Measurements from ENCODE around the gene EHMT1.
"Not testable (repeated sequence)": the region's sequence is repeated elsewhere in the genome, so short reads cannot be mapped to it uniquely, and the experiment has no call there.

The EHMT1 gene

GRCh38 chr9:137789295-137789895 is 170.6 kb downstream of the EHMT1 start:
- no peak for DNase-seq

DNA sequence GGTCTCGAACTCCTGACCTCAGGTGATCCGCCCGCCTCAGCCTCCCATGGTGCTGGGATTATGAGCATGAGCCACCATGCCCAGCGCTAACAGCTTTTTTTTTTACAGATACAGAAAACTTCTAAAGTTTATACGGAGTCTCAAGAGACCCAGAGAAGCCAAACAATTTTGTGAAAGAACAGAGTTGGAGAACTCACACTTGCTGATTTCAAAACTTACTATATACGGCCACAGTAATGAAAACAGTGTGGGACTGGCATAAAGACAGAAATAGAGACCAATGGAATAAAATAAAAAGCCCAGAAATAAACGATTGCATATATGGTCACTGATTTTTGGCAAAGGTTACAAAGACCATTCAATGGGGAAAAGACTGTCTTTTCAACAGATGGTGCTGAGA is 173.1 kb downstream of the EHMT1 start:
- DNase-seq = no peak

DNA sequence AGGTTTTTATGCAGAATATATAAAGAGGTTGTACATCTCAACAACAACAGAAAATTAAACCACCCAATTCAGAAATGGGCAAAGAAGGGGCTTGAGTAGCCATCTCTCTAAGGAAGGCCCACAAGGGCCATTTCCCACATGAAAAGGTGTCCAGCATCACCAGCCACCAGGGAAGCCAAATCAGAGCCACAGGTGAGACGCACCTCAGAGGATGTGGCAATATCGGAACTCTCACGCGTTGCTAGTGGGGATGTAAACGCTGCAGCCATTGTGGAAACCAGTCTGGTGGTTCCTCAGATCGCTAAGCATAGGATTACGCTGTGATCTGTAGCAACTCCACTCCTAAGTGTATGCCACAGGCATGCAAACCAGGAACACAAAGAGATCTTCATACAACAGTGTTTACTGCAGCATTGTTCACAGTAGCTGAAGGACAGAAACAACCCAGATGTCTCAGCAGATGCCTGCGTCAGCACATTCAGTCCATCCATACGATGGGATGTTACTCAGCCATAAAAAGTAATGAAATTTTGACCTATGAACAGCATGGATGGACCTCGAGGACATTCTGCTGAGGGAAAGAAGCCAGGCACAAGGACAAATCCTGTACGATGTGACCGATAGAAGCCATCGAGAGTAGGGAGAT is 174.5 kb downstream of the EHMT1 start:
- DNase-seq = no peak

DNA sequence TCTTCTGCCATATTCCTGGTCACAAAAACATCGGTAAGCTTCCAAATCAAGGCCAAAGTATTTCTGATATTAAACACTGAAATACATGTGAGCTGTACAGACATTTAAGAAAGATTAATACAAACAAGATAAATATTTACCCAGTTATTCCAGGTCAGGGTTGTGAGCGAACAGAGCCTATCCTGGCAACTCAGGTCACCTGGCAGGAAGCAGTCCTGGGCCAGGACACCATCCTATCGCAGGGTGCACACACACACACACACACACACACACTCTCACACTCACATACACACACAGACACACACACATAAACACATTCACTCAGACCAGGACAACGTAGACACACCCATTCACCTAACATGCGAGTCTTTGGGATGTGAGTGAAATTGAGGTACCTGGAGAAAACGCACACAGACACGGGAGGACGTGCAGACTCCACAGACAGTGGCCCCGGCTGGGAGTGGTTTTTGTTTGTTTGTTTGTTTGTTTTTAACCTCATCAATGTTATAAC is 176.4 kb downstream of the EHMT1 start:
- no peak for DNase-seq

GRCh38 chr9:137797206-137798120 is 178.7 kb downstream of the EHMT1 start:
- no peak for DNase-seq

DNA sequence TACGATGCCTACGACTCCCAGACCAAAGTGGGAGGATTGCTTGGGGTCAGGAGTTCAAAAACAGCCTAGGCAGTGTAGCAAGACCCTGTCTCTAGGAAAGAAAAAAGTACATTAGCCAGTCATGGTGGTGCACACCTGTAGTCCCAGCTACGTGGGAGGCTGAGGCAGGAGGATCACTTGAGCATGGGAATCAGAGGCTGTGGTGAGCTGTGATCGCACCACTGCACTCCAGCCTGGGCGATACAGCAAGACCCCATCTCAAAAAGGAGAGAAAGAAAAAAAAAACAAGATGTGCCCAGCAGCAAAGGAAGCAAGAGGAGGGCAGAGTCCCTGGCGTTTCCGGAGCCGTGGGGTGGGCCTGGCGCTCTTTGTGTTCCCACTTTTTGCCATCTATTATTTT is 179.3 kb downstream of the EHMT1 start:
- DNase-seq = no peak

DNA sequence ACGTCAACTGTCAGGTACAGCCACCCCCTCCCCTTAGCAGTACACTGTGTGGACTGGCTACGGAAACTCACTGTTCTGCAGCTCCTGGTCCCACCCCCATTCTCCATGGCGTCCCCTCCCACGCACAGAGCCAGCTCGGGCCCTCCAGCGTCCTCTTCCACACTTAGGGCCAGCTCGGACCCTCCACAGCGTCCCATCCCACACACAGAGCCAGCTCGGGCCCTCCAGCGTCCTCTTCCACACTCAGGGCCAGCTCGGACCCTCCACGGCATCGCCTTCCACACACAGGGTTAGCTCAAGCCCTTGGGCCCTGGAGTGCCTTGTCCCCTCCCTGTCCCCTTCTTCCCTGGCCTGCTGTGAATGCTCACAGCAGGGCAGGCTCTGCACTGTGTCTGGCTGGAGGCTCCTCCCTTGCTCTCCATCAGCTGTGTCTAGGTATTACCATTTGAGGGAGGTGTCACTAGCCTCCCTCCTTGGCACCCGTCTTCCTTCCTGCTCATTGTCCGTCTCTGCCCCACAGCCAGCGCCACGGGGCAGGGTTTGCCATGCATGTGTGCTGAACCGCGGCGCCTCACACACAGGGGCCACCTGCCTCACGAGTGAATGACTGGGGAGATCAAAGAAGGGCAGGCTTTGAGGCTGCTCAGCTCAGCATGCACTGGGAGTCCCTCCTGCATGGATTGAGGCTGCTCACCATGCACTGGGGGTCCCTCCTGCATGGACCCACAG is 180.3 kb downstream of the EHMT1 start:
- no peak for DNase-seq

DNA sequence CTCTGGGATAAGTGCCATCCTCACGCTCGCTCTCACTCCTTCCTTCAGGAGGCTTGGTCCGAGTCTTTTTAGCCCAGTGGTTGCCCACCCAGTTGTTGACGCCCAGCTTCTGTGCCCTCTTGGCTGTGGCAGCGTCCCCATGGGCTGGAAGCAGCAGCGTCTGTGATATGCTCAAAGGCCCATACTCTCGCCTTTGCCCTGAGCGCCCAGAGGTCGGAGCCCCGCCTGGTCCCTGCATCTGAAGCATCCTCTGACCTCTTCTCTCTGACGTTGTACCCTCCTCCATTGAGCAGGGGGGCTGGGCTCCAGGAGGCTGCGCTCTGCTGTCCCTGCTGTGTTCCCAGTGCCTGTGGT is 180.8 kb downstream of the EHMT1 start:
- DNase-seq = no peak

DNA sequence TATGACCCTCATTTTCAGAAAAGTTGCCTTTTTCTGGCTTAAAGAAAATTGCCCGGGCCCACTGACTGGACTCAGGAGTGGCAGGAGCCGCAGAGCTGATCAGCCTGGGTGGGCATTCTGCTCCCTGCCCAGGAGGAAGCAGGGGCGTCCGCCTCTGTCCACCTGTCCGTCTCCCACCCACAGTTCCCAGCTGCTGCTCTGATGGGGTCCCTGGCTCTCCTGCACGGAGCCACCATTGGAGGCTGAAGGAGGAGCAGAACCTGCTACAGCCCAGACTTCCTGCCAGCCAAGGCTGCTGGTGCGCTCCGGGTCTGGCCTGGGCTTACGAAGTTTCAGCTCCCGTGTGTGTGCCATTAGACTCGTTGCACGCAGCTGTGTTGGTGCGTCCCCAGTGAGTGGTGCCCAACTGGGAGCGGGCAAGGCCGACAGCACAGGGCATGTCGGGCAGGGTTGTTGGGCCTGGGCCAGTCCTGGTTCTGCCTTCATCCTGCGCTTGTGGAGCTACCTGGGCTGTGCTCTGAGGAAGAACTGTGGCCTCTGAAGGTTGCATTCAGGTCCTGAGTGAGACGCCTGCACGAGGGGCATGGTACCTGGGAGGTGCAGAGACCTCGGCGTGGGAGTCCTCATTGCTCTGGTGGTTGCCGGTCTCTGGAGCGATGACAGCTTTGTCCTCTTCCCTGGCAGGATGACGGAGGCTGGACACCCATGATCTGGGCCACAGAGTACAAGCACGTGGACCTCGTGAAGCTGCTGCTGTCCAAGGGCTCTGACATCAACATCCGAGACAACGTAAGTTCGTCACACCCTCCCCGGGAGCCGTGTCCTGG is 181.6 kb downstream of the EHMT1 start:
- no peak for DNase-seq

DNA sequence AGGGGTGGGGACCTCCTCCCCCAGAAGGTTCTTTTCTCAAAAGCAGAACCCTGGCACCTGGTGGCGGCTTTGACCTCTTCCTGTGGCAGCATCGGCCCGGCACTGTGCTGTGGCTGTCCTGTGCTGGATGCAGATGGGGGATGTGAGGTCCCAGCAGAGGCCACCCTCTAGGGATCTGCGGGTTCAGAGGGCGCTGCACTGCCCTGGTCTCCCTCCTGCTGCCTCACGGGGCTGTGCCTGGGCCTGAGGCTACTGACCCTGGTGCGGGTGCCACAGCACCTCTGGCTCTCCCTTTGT is 182.2 kb downstream of the EHMT1 start:
- DNase-seq = no peak

GRCh38 chr9:137802021-137802420 is 183.2 kb downstream of the EHMT1 start:
- DNase-seq = no peak

GRCh38 chr9:137802521-137803243 is 183.9 kb downstream of the EHMT1 start:
- DNase-seq = no peak

DNA sequence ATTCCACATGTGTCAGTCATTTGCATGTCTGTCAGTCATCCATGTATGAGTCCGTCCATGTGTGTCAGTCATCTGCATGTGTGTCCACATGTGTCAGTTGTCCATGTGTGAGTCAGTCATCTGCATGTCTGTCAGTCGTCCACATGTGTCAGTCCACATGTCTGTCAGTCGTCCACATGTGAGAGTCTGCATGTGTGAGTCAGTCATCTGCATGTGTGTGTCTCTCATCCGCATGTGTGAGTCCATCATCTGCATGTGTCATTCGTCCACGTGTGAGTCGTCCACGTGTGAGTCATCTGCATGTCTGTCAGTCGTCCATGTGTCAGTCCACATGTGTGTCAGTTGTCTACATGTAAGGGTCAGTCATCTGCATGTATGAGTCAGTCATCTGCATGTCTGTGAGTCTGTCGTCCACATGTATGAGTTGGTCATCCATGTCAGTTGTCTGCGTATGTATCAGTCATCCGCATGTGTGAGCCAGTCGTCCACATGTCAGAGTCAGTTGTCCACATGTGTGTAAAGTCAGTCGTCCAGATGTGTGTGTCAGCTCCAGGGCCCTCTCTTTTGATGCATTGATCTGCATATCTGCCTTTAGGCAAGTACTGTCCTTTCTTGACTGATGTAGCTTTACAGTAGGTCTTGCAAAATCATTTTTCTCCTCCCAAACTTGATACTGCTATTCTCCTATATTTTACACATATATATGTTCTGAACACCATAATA is 186.3 kb downstream of the EHMT1 start:
- no peak for DNase-seq

- DNase-seq = no peak
Observed at GRCh38 chr9:137807721-137808703, 189.2 kb downstream of the EHMT1 start.

- no peak for DNase-seq
Observed at GRCh38 chr9:137809040-137809576, 190.3 kb downstream of the EHMT1 start.

DNA sequence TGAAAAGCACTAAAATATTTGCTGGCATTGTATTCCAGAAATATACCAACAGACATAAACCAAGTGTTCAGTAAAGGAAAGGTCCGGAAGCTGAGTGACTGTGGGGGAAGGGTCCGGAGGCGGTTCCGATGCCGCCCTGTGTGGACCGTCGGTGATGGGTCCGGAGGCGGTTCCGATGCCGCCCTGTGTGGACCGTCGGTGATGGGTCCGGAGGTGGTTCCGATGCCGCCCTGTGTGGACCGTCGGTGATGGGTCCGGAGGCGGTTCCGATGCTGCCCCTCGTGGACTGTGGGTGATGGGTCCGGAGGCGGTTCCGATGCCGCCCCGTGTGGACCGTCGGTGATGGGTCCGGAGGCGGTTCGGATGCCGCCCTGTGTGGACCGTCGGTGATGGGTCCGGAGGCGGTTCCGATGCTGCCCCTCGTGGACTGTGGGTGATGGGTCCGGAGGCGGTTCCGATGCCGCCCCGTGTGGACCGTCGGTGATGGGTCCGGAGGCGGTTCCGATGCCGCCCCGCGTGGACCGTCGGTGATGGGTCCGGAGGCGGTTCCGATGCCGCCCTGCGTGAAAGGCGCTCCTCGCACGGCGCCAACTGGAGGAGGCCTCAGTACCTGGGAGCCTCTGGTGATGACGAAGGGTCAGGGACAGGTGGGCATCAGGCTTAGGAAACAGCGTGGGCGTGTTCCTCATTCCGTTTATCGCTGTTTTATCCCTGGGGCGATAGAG is 191.1 kb downstream of the EHMT1 start:
- not testable (repeated sequence) for DNase-seq

- no peak for DNase-seq
Observed at GRCh38 chr9:137811283-137811870, 192.6 kb downstream of the EHMT1 start.

DNA sequence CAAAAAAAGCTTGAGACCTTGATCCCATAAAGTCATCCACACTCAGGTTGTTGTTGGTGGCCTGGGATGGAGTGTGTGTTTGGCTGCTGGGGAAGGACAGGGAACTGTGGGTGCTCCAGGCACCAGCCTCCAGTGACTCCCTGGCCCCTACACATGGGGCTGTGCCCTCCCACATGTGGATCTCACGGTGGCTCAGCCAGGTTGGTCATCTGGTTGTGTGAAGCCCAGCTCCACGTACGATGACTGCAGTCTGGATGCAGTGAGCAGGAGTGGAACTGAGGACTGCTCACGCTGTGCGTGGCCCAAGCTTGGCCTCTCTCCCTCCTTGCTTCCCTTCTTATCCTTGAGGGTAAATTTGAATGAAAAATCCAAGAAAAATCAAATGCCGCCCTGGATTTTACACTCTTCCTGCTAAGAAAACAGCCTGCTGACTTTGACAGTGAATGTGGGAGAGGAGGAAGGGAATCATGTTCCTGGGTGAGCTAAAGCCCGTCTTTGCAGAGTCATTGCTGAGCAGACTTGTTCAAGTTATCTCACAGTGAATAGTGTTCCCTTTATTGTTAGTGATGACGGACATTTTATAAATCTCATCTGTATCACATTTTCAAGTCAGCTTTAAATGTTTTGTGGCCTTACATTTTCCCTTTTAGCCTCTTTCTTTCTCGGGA is 193.7 kb downstream of the EHMT1 start:
- DNase-seq = no peak
